IgD-negative memory B cell (primary cell): ENCODE results near the gene LIMD2. TPM values are rescaled to one million over a fixed set of nuclear protein-coding genes. Genes with fewer than 3 reads are reported as not detected.

Source experiments
- H3K27ac Mint-ChIP-seq, 3 donors: one replicate each; pipeline ENCODE4 v1.8.0; 2020 to 2022; ENCODE audit warnings: mild to moderate bottlenecking in 3 of 3, mixed read lengths in 3 of 3, moderate library complexity in 1 of 3
- H3K27me3 Mint-ChIP-seq: one replicate; pipeline ENCODE4 v1.8.0; 2021; ENCODE audit warnings: mixed read lengths
- H3K36me3 Mint-ChIP-seq: one replicate; pipeline ENCODE4 v1.8.0; 2020; ENCODE audit warnings: mild to moderate bottlenecking, mixed read lengths
- H3K4me1 Mint-ChIP-seq, 3 donors: one replicate each; pipeline ENCODE4 v1.8.0; 2020 to 2022; ENCODE audit warnings: mixed read lengths in 3 of 3, mild to moderate bottlenecking in 1 of 3
- H3K4me3 Mint-ChIP-seq, 4 donors: one replicate each; pipeline ENCODE4 v1.8.0; 2020 to 2022; ENCODE audit warnings: mild to moderate bottlenecking in 4 of 4, mixed read lengths in 4 of 4, moderate library complexity in 3 of 4
- H3K9me3 Mint-ChIP-seq, 3 donors: one replicate each; pipeline ENCODE4 v1.8.0; 2020 to 2021; ENCODE audit warnings: mixed read lengths in 3 of 3, mild to moderate bottlenecking in 1 of 3
- polyA plus RNA-seq: library from polyadenylated mRNA; unstranded; fragments of 300-500 nt; fragmentation: Illumina TruSeq; gene quantifications from one replicate; pipeline ENCODE4 v1.2.3, GENCODE V29; 2021

The LIMD2 gene
- polyA plus RNA-seq, 1 donor from 2014 or later, result 845 TPM

GRCh38 chr17:63681530-63681929, 18.4 kb downstream of the LIMD2 start:
- Mint-ChIP-seq H3K9me3 (no peaks in the 10 kb centered on the region), H3K27me3 (no peaks in the 10 kb centered on the region), H3K27ac (peak overlapping the region in 1 of 3 donors; percentile 65), H3K36me3 (peaks cover 11% of the 10 kb centered on the region), H3K4me3 (peak overlapping the region in 1 of 4 donors; percentile 25), H3K4me1 (peaks cover 0 to 4% (median 4%) of the 10 kb centered on the region in 3 donors)

- Mint-ChIP-seq H3K4me3 (no peak overlapping the region), H3K27me3 (no peaks in the 10 kb centered on the region), H3K9me3 (no peaks in the 10 kb centered on the region), H3K27ac (no peak overlapping the region), H3K4me1 (peaks cover 0 to 6% (median 1%) of the 10 kb centered on the region in 3 donors), H3K36me3 (peaks cover 11% of the 10 kb centered on the region)
Observed at GRCh38 chr17:63680700-63681099, 19.2 kb downstream of the LIMD2 start.

- Mint-ChIP-seq H3K27ac (peak overlapping the region in 1 of 3 donors; percentile 16), H3K4me3 (no peak overlapping the region), H3K27me3 (no peaks in the 10 kb centered on the region), H3K36me3 (peaks cover 11% of the 10 kb centered on the region), H3K9me3 (no peaks in the 10 kb centered on the region), H3K4me1 (peaks cover 0 to 9% (median 5%) of the 10 kb centered on the region in 3 donors)
Observed at GRCh38 chr17:63679214-63679613, 20.7 kb downstream of the LIMD2 start.

- H3K27ac Mint-ChIP-seq, result no peak overlapping the region
- no peaks in the 10 kb centered on the region for H3K9me3 Mint-ChIP-seq
- peaks cover 0 to 8% (median 5%) of the 10 kb centered on the region in 3 donors for H3K4me1 Mint-ChIP-seq
- H3K36me3 Mint-ChIP-seq, result peaks cover 3% of the 10 kb centered on the region
- H3K27me3 Mint-ChIP-seq, result no peaks in the 10 kb centered on the region
- no peak overlapping the region for H3K4me3 Mint-ChIP-seq
Observed at GRCh38 chr17:63676584-63676983, 23.3 kb downstream of the LIMD2 start.

- H3K4me1 Mint-ChIP-seq, result peaks cover 0 to 8% (median 6%) of the 10 kb centered on the region in 3 donors
- H3K4me3 Mint-ChIP-seq, result peak overlapping the region in 2 of 4 donors; percentile 39 to 65
- no peaks in the 10 kb centered on the region for H3K36me3 Mint-ChIP-seq
- H3K9me3 Mint-ChIP-seq, result no peaks in the 10 kb centered on the region
- H3K27me3 Mint-ChIP-seq, result no peaks in the 10 kb centered on the region
- H3K27ac Mint-ChIP-seq, result peak overlapping the region in 1 of 3 donors; percentile 64
Observed at GRCh38 chr17:63675607-63676546, 24.0 kb downstream of the LIMD2 start.

- no peaks in the 10 kb centered on the region for H3K9me3 Mint-ChIP-seq
- H3K27me3 Mint-ChIP-seq, result no peaks in the 10 kb centered on the region
- H3K27ac Mint-ChIP-seq, result peak overlapping the region in 2 of 3 donors; percentile 9 to 64
- no peaks in the 10 kb centered on the region for H3K36me3 Mint-ChIP-seq
- H3K4me1 Mint-ChIP-seq, result peaks cover 0 to 12% (median 11%) of the 10 kb centered on the region in 3 donors
- H3K4me3 Mint-ChIP-seq, result peak overlapping the region in 2 of 4 donors; percentile 39 to 65
Observed at GRCh38 chr17:63675231-63675606, 24.7 kb downstream of the LIMD2 start.

GRCh38 chr17:63672856-63673255, 27.1 kb downstream of the LIMD2 start:
- H3K4me3 Mint-ChIP-seq, result no peak overlapping the region
- H3K4me1 Mint-ChIP-seq, result peaks cover 10 to 17% (median 12%) of the 10 kb centered on the region in 3 donors
- peaks cover 2% of the 10 kb centered on the region for H3K36me3 Mint-ChIP-seq
- no peaks in the 10 kb centered on the region for H3K9me3 Mint-ChIP-seq
- no peak overlapping the region for H3K27ac Mint-ChIP-seq
- H3K27me3 Mint-ChIP-seq, result no peaks in the 10 kb centered on the region

GRCh38 chr17:63665527-63666214, 34.3 kb downstream of the LIMD2 start:
- Mint-ChIP-seq H3K4me3 (peak overlapping the region; percentile 13 to 83 (median 58)), H3K4me1 (peaks cover 21 to 34% (median 32%) of the 10 kb centered on the region in 3 donors), H3K27ac (peak overlapping the region in 2 of 3 donors; percentile 39 to 95), H3K9me3 (no peaks in the 10 kb centered on the region), H3K36me3 (peaks cover 11% of the 10 kb centered on the region), H3K27me3 (no peaks in the 10 kb centered on the region)

- Mint-ChIP-seq H3K27ac (no peak overlapping the region), H3K27me3 (no peaks in the 10 kb centered on the region), H3K4me3 (peak overlapping the region in 1 of 4 donors; percentile 75), H3K36me3 (peaks cover 12% of the 10 kb centered on the region), H3K4me1 (peaks cover 3 to 5% (median 5%) of the 10 kb centered on the region in 3 donors), H3K9me3 (no peaks in the 10 kb centered on the region)
Observed at GRCh38 chr17:63659850-63660249, 40.1 kb downstream of the LIMD2 start.

- no peak overlapping the region for H3K27ac Mint-ChIP-seq
- peaks cover 0 to 4% (median 0%) of the 10 kb centered on the region in 3 donors for H3K4me1 Mint-ChIP-seq
- no peaks in the 10 kb centered on the region for H3K9me3 Mint-ChIP-seq
- H3K4me3 Mint-ChIP-seq, result no peak overlapping the region
- H3K36me3 Mint-ChIP-seq, result peaks cover 9% of the 10 kb centered on the region
- no peaks in the 10 kb centered on the region for H3K27me3 Mint-ChIP-seq
Observed at GRCh38 chr17:63658366-63658765, 41.6 kb downstream of the LIMD2 start.

- H3K9me3 Mint-ChIP-seq, result no peaks in the 10 kb centered on the region
- peaks cover 0 to 4% (median 0%) of the 10 kb centered on the region in 3 donors for H3K4me1 Mint-ChIP-seq
- no peak overlapping the region for H3K27ac Mint-ChIP-seq
- H3K36me3 Mint-ChIP-seq, result peaks cover 9% of the 10 kb centered on the region
- no peak overlapping the region for H3K4me3 Mint-ChIP-seq
- no peaks in the 10 kb centered on the region for H3K27me3 Mint-ChIP-seq
Observed at GRCh38 chr17:63657786-63658185, 42.1 kb downstream of the LIMD2 start.

GRCh38 chr17:63653050-63653449, 46.9 kb downstream of the LIMD2 start:
- H3K36me3 Mint-ChIP-seq, result peaks cover 6% of the 10 kb centered on the region
- no peak overlapping the region for H3K4me3 Mint-ChIP-seq
- H3K27ac Mint-ChIP-seq, result no peak overlapping the region
- no peaks in the 10 kb centered on the region for H3K27me3 Mint-ChIP-seq
- no peaks in the 10 kb centered on the region for H3K9me3 Mint-ChIP-seq
- peaks cover 0 to 6% (median 4%) of the 10 kb centered on the region in 3 donors for H3K4me1 Mint-ChIP-seq

- H3K4me1 Mint-ChIP-seq, result peaks cover 0 to 8% (median 4%) of the 10 kb centered on the region in 3 donors
- no peaks in the 10 kb centered on the region for H3K27me3 Mint-ChIP-seq
- peaks cover 4% of the 10 kb centered on the region for H3K36me3 Mint-ChIP-seq
- H3K4me3 Mint-ChIP-seq, result no peak overlapping the region
- no peaks in the 10 kb centered on the region for H3K9me3 Mint-ChIP-seq
- H3K27ac Mint-ChIP-seq, result no peak overlapping the region
Observed at GRCh38 chr17:63652106-63652505, 47.8 kb downstream of the LIMD2 start.

GRCh38 chr17:63649813-63650212, 50.1 kb downstream of the LIMD2 start:
- Mint-ChIP-seq H3K27me3 (no peaks in the 10 kb centered on the region), H3K27ac (peak overlapping the region in 1 of 3 donors; percentile 57), H3K36me3 (peaks cover 5% of the 10 kb centered on the region), H3K4me3 (no peak overlapping the region), H3K9me3 (no peaks in the 10 kb centered on the region), H3K4me1 (peaks cover 17 to 31% (median 18%) of the 10 kb centered on the region in 3 donors)

GRCh38 chr17:63647936-63648335, 52.0 kb downstream of the LIMD2 start:
- Mint-ChIP-seq H3K27ac (no peak overlapping the region), H3K9me3 (no peaks in the 10 kb centered on the region), H3K36me3 (peaks cover 4% of the 10 kb centered on the region), H3K4me3 (no peak overlapping the region), H3K27me3 (no peaks in the 10 kb centered on the region), H3K4me1 (peaks cover 21 to 37% (median 23%) of the 10 kb centered on the region in 3 donors)
